Common myeloid progenitor, CD34-positive (primary cell): ENCODE data around the gene FALEC.

ENCODE experiments used
- CTCF ChIA-PET: fragments of 350-600 bp; sonication (Branson Sonifier 250); formaldehyde crosslinking; loops from one replicate; lab custom pipeline; 2021; ENCODE audit warnings: antibody characterized with exemption; lab: Charles Lee
- POLR2A ChIA-PET: fragments of 350-600 bp; sonication (Branson Sonifier 250); formaldehyde crosslinking; loops from one replicate; lab custom pipeline; 2021; ENCODE audit warnings: antibody characterized with exemption; lab: Charles Lee
- DNase-seq, 3 donors: peaks; one replicate each; pipeline versions ENCODE4 v3.0.0 to v3.0.0-alpha.2; 2013
- H3K27ac ChIP-seq, 2 experiments: 1 replicate in 1 of 2; 2 replicates in 1 of 2; pipeline ENCODE4 v1.7.0; 2013; ENCODE audit warnings: inconsistent platforms in 2 of 2, low read length in 2 of 2, mild to moderate bottlenecking in 2 of 2, low read depth in 1 of 2, moderate library complexity in 1 of 2; ENCODE audit not compliant: severe bottlenecking in 2 of 2, insufficient read depth in 1 of 2, poor library complexity in 1 of 2
- H3K27me3 ChIP-seq, 5 experiments: replicated peaks in 2 of 5; 1 replicate in 3 of 5; 2 replicates in 2 of 5; pipeline versions ENCODE4 v1.6.1 to v1.7.0; 2013; ENCODE audit warnings: low read length in 4 of 5, mild to moderate bottlenecking in 2 of 5, moderate library complexity in 2 of 5, inconsistent platforms in 1 of 5; ENCODE audit not compliant: insufficient read depth in 5 of 5, control insufficient read depth in 4 of 5
- H3K36me3 ChIP-seq, 4 experiments: 1 replicate in 2 of 4; 2 replicates in 2 of 4; pipeline versions ENCODE4 v1.6.1 to v1.7.0; 2013; ENCODE audit warnings: low read length in 3 of 4, control low read depth in 1 of 4, mild to moderate bottlenecking in 1 of 4; ENCODE audit not compliant: control insufficient read depth in 4 of 4, insufficient read depth in 4 of 4
- H3K4me1 ChIP-seq, 4 experiments: 1 replicate in 3 of 4; 2 replicates in 1 of 4; pipeline versions ENCODE4 v1.6.1 to v1.7.1; 2013; ENCODE audit warnings: low read length in 3 of 4, mild to moderate bottlenecking in 3 of 4, control low read depth in 1 of 4, inconsistent platforms in 1 of 4, moderate library complexity in 1 of 4; ENCODE audit not compliant: control insufficient read depth in 4 of 4, insufficient read depth in 4 of 4; ENCODE audit errors: control extremely low read depth in 1 of 4
- H3K4me3 ChIP-seq, 7 experiments: 1 replicate in 4 of 7; 2 replicates in 3 of 7; pipeline versions ENCODE4 v1.5.1 to v1.7.0; 2013; ENCODE audit warnings: mild to moderate bottlenecking in 7 of 7, low read length in 6 of 7, moderate library complexity in 6 of 7, inconsistent platforms in 2 of 7, low read depth in 2 of 7, control low read depth in 1 of 7; ENCODE audit not compliant: insufficient read depth in 4 of 7, control insufficient read depth in 1 of 7; ENCODE audit errors: extremely low read depth in 1 of 7
- H3K9me3 ChIP-seq, 5 experiments: 1 replicate in 4 of 5; 2 replicates in 1 of 5; pipeline versions ENCODE4 v1.6.1 to v1.7.1; 2013; ENCODE audit warnings: low read length in 4 of 5, mild to moderate bottlenecking in 2 of 5, inconsistent platforms in 1 of 5, low read depth in 1 of 5, moderate library complexity in 1 of 5; ENCODE audit not compliant: control insufficient read depth in 4 of 5, insufficient read depth in 2 of 5; ENCODE audit errors: control extremely low read depth in 1 of 5
- WGBS: methylation state at CpG from one replicate; pipeline ENCODE4 v1.1.5; 2013; ENCODE audit not compliant: insufficient coverage; 5-methylcytosine and 5-hydroxymethylcytosine counted together

Gene FALEC

GRCh38 chr1:150529017-150529416 is 13.5 kb downstream of the FALEC start:
- ChIA-PET CTCF (interaction anchor here (1.1 to 7.1 kb wide), 2 partner anchors 8 to 13 kb away, joined by 3 to 38 read pairs; partner anchors contain the start of gene FALEC), POLR2A (no interaction called here)
- H3K4me1 ChIP-seq = no peaks in the 10 kb centered on the region
- WGBS = 84% methylated on average over 3 of the region's 4 CpGs
- H3K27me3 ChIP-seq = no peaks in the 10 kb centered on the region
- DNase-seq = no peak
- no peaks in the 10 kb centered on the region for H3K9me3 ChIP-seq
- H3K4me3 ChIP-seq = no peak overlapping the region
- no peaks in the 10 kb centered on the region for H3K36me3 ChIP-seq
- no peak overlapping the region for H3K27ac ChIP-seq

GRCh38 chr1:150530491-150531159 is 15.1 kb downstream of the FALEC start:
- 95% methylated on average over 14 of the region's 14 CpGs for WGBS

GRCh38 chr1:150532860-150533259 is 17.3 kb downstream of the FALEC start:
- ChIA-PET CTCF (interaction anchor here (0.6 to 7.1 kb wide), 14 partner anchors 9 to 282 kb away, joined by 3 to 38 read pairs (median 3); partner anchors contain the start of gene FALEC), POLR2A (no interaction called here)
- no peak overlapping the region for H3K27ac ChIP-seq
- WGBS = 75% methylated on average over 5 of the region's 5 CpGs
- H3K4me3 ChIP-seq = no peak overlapping the region
- no peaks in the 10 kb centered on the region for H3K27me3 ChIP-seq
- H3K4me1 ChIP-seq = no peaks in the 10 kb centered on the region
- DNase-seq = no peak
- H3K36me3 ChIP-seq = no peaks in the 10 kb centered on the region
- H3K9me3 ChIP-seq = no peaks in the 10 kb centered on the region

More at GRCh38 chr1:150530491-150531159, 15.1 kb downstream of the FALEC start:
- H3K4me3 ChIP-seq = no peak overlapping the region
- H3K9me3 ChIP-seq = no peaks in the 10 kb centered on the region
- H3K4me1 ChIP-seq = no peaks in the 10 kb centered on the region
- ChIA-PET POLR2A (no interaction called here), CTCF (interaction anchor here (0.8 to 7.1 kb wide), 7 partner anchors 14 to 89 kb away, joined by 3 to 38 read pairs (median 5); partner anchors contain the start of genes ADAMTSL4 and FALEC)
- no peaks in the 10 kb centered on the region for H3K36me3 ChIP-seq
- no peak overlapping the region for H3K27ac ChIP-seq
- no peak for DNase-seq
- no peaks in the 10 kb centered on the region for H3K27me3 ChIP-seq

GRCh38 chr1:150534002-150534401 is 18.4 kb downstream of the FALEC start:
- WGBS = 95% methylated on average over 6 of the region's 6 CpGs
- CTCF ChIA-PET = interaction anchor here (0.6 to 1.6 kb wide), 3 partner anchors 10 to 70 kb away, joined by 3 to 7 read pairs (median 6); no protein-coding TSS in a partner anchor
- no peak for DNase-seq
- H3K36me3 ChIP-seq = no peaks in the 10 kb centered on the region
- H3K4me1 ChIP-seq = peaks cover 0 to 8% (median 0%) of the 10 kb centered on the region in 4 experiments
- H3K4me3 ChIP-seq = no peak overlapping the region
- H3K9me3 ChIP-seq = no peaks in the 10 kb centered on the region
- no peaks in the 10 kb centered on the region for H3K27me3 ChIP-seq
- POLR2A ChIA-PET = no interaction called here
- H3K27ac ChIP-seq = no peak overlapping the region

GRCh38 chr1:150535511-150536287 is 20.1 kb downstream of the FALEC start:
- Histone ChIP-seq H3K4me1 (peaks cover 0 to 8% (median 0%) of the 10 kb centered on the region in 4 experiments), H3K4me3 (no peak overlapping the region), H3K9me3 (no peaks in the 10 kb centered on the region), H3K27me3 (no peaks in the 10 kb centered on the region), H3K27ac (no peak overlapping the region), H3K36me3 (no peaks in the 10 kb centered on the region)
- DNase-seq = no peak
- ChIA-PET POLR2A (no interaction called here), CTCF (interaction anchor here (1.3 to 2.4 kb wide), 3 partner anchors 10 to 30 kb away, joined by 3 to 14 read pairs (median 4); partner anchors contain the start of gene FALEC)
- 97% methylated on average over 10 of the region's 14 CpGs for WGBS

- no peak for DNase-seq
- Histone ChIP-seq H3K9me3 (no peaks in the 10 kb centered on the region), H3K36me3 (no peaks in the 10 kb centered on the region), H3K27ac (no peak overlapping the region), H3K4me1 (peaks cover 0 to 8% (median 0%) of the 10 kb centered on the region in 4 experiments), H3K27me3 (no peaks in the 10 kb centered on the region), H3K4me3 (no peak overlapping the region)
- ChIA-PET CTCF (interaction anchor here (0.9 to 2.4 kb wide), 9 partner anchors 8 to 24 kb away, joined by 3 to 14 read pairs (median 4); partner anchors contain the start of genes ADAMTSL4 and FALEC), POLR2A (no interaction called here)
- WGBS = 99% methylated on average over 7 of the region's 12 CpGs
These were observed 21.5 kb downstream of the FALEC start for GRCh38 chr1:150536836-150537731.
